Measurements from ENCODE around the gene SLIT1.

Gene SLIT1

DNA sequence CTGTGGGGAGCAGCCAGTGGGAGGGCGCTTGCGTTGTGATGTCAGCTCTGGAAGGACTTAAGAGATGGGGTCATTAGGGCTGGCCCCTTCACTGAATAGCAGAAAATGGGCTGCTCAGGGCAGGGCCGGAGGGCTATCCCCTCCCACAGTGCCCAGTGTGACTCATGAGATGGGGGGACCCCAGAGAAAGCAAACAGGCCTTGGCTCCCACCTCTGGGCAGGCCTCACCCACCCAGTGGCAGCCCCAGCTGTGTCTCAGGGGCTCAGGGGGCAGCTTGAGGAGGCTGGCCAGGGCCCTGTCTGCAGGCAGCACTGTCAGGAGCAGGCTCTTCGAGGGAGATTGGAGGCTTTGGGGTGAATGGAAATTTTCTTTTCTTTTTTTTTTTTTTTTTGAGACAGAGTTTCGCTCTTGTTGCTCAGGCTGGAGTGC, 168.3 kb downstream of the SLIT1 start:
- DNase-seq = no peak

DNA sequence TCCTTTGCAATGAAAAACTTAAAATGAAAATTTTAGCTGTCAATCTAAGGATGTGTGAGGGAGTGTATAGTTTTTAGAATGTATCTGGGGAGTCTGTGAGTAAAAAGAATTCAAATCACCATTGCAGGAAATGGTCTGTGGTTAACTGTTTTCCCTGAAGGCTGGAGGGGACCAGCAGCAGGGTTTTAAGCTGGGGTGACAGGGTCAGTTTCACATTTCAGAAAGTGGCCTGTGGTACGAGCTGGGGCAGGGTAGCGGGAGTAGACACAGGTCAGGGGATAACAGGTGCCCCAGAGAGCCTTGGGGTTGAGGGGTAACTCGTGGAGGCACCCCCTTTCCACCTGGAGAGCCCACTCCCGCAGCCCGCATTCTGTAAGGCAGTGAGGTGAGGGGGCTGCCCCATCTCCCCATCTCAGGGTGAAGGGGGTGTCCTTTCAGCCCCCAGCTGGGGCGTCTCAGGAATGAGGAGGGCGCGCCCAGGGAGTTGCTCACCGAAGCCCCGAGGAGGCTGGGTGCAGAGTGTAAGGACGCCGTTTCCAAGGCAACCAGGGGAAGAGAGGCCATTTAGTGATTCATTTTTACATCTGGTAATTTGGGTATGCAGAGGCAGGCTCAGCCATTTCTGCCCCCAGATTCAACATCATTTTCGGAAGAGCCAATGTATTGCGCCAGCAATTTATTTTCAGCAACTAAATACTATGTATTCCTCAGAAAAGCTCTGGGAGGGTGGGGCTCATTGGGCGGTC, 168.9 kb downstream of the SLIT1 start:
- DNase-seq = no peak

DNA sequence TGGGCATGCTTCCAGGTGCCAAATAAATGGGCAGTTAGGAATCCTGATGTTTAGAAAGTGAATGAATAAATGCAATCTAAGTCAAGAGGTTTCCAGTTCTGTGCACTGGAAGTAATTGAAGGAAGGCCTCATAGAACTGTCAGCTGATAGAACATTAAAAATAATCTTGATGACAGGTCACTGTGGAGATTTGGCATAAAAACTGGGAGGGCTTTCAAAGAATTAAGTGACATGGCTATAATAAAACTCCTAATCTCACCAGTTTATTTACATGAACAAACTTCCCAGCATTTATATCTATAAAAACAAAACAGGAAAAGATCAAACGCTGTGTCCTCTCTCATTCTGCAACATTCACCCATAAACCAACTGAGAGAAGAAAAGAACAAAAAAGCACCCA, 170.5 kb downstream of the SLIT1 start:
- DNase-seq = no peak

DNA sequence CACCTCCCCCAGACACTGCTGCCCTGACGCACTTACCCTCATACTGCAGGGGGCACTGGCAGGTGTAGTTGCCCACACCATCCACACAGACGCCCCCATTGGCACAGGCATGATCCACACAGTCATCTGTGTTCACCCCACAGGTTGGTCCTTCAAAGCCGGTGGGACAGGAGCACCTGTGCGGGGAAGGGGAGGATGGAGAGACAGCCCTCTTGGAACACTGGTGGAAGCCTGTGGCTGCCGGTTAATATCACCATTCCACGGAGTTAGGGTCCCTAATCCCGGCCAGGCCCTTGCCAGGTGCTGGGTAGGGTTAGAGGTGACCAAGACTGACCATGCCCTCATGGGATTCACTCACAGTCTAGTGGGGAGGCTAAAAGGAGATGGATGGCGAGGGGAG, 171.8 kb downstream of the SLIT1 start:
- DNase-seq = no peak

DNA sequence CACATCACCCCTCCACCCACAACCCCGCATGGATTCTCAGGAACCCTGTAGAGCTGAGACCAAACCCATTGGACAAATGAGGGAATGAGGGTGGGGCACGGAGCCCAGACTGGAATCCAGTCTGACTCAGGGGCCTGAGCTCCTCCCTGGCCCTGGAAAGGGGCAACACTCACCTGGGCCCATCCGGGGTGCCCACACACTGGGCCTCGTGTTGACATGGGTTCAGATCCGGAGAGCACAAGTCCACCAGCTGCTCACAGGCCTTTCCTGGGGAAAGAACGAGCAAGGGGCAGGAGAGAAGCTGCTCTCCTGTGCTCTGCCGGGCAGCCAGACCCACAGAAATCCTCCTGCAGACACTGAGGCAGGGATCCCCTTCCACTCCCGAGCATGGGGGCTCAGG, 172.2 kb downstream of the SLIT1 start:
- DNase-seq = no peak

DNA sequence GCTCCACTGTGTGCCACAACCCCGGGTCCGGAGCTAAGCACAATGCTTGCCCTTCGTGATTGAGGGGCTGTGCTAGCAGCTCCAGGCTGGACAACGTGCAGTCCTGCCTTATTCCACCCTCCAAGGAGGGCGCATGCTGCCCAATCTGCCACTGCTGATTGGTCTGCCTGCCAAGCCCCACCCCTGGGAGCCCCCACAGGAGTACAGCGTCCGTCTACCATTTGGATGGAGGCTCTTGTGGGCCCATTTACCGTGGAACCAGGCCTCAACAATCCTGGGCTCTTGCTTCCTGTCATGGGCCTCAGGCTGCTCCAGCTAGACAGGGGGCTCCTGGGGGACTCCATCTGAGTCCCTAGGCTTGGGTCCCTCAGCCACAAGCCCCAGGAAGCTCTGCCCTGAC, 173.3 kb downstream of the SLIT1 start:
- DNase-seq = no peak

DNA sequence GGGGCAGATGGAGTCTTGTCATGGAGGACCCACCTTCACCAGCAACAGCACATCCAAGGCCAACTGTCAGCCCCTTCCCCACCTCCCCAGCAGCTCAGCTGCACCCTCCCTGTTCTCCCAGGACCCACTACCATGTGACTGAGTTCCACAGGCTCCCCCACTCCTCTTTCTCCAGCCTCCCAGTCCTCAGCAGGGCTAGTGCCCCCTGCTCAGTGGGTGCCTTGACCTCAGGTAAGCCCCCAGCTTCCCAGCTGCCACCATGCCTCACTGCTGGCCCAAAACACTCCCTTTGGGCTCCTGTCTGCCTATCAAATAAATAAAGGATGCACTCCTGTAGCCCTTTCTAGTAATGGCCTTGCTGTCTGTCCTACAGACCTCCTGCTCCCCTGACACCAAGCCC, 174.4 kb downstream of the SLIT1 start:
- DNase-seq = no peak

DNA sequence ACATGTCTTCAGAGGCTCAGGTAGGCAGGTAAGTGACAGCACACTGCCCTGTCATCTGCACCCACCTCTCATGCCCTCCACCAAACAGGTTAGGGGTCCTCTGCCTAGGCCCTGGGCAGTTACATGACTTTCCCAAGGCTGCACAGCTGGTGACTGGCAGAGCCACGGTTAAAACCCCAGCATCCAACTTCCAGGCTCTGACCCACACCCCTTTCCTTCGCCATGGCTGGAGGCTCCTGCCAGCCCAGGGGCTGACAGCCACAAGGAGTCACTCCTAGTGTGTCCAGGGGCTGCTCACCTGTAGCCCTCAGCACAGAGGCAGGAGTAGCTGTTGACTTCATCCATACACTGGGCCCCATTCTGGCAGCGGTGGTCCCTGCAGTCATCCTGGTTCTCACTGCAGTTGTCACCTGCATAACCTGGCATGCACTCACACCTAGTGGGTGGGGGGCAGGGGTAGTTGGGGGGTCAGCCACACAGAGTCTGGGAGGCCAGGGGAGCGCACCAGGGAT, 175.0 kb downstream of the SLIT1 start:
- DNase-seq = no peak

DNA sequence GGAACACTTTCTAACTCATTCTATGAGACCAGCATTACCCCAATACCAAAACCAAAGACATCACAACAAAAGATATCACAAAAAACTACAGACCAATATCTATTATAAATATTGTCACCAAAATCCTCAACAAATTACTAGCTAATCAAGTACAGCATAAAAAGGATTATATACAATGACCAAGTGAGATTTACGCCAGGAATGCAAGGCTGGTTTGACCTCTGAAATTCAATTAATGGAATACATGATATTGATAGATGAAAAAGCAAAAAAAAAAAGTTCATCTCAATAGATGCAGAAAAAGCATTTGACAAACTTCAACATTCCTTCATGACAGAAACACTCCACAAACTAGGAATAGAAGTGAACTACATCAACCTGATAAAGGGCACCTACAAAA, 178.3 kb downstream of the SLIT1 start:
- no peak for DNase-seq

DNA sequence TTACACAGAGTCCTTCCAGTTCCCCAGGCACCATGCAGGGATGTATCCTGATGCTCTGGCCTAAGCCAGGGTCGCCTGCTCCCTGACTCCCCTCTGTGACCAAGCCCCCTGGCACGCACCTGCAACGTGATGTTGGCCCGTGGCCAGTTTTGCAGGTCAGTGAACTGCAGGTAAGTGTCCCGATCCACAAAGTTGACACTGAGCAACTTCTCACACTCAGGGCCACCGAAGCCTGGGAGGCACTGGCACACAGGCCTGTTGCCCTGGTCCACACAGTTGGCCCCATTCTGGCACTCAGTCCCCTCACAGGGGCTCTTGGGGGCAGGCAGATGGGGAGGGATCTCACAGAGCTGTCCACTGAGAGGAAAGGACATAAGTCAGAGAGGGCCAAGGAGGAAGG, 179.4 kb downstream of the SLIT1 start:
- no peak for DNase-seq

DNA sequence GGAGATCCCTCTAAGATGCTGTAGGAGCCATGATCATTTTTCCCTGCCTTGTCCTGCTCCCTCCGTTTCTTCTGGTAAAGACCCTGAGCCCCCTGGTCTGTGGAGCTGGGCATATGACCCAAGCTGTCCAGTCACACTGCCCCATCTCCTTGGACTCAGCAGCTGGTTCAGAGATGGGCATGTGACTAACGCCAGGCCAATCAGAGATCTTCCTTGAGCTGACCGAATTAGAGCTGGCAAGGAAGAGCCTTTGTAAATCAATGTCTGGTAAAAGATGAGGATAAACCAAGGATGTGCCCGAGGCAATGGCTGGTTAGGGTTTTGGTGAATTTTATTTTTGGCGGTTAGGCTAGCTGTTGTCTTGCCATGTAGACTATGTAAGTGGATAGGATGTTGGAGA, 180.4 kb downstream of the SLIT1 start:
- DNase-seq = no peak

DNA sequence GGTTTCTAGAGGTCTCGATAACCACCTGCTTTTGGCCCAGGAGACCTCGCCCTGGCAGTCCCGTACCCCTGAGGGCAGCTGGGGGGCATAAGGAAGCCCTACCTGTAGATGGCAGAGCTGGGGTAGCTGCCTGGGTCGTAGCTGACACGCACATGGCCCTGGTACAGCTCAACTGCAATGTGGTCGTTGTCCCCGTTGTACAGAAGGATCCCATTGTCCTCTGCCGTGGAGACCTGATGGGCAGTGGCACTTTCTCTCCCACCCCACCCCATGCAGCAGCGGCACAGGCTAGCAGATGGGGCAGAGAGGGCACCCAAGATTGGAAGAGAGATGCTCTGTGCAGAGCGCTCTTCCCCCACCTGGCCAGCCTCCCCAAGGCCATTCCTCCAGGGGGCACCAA, 181.2 kb downstream of the SLIT1 start:
- no peak for DNase-seq

DNA sequence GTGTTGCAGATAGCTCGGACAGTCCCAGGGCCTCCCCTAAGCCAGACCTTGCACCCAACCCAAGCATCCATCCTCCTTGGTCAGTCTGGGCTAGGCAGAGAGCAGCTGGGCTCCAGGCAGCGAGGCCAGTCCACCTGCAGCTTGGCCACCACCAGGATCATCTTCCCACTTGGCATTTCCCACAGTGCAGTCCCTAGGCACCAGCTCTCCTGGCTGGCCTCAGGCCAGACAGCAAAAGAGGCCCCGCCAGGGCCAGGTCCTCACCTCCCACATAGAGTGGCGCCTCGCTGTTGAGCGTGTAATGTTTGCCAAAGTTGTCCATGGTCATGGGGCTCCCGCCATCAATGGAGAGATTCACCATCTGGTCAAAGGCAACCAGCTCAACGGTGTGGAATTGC, 182.0 kb downstream of the SLIT1 start:
- no peak for DNase-seq

DNA sequence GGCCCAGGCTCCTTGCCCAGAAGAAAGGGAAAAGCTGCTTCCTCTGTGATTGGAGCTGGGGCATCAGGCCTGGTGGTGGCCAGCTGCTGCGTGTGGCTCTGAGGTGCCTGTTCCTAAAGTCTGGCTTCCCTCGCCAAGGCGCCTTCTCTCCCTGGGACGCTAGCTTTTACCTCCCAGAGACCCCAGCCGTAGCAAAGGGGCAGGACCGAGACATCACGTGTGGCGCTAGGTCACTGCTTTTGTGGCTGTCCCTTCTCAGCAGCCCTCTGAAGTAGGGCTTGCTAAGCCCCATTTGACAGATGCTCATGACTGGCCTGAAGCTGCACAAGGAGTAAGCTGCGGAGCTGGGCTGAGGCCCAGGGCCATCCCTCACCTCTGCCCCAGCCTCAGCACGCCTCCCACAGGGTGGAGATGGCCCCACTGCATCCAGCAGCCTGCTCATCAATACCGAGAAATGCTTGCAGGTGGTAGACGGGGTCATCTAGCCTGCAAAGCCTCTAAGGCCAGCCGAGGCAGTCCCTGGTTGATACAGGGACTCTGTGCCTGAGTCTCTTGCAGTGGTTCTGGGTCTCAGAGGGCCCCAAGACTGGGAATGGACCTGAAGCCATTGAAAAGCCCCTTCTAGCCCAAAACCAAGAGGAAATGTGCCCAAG, 182.5 kb downstream of the SLIT1 start:
- DNase-seq = no peak

DNA sequence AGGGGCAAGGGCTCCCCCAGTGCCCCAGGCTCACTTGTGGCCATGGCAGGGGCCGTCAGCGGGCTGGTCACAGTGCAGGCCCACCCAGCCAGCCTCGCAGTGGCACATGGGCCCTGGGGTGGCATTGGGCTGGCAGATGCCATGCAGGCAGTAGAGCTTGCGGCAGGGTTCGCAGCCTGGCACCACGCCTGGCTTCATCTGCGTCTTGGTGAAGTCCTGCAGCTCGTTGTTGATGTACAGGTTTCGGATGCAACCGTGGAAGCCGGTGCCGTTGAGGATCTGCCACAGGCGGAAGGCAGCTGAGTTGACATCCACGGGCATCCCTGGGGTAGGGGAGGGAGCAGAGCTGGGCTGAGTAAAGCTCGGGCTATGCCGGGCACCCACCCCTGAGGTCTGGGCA, 183.1 kb downstream of the SLIT1 start:
- DNase-seq = no peak

DNA sequence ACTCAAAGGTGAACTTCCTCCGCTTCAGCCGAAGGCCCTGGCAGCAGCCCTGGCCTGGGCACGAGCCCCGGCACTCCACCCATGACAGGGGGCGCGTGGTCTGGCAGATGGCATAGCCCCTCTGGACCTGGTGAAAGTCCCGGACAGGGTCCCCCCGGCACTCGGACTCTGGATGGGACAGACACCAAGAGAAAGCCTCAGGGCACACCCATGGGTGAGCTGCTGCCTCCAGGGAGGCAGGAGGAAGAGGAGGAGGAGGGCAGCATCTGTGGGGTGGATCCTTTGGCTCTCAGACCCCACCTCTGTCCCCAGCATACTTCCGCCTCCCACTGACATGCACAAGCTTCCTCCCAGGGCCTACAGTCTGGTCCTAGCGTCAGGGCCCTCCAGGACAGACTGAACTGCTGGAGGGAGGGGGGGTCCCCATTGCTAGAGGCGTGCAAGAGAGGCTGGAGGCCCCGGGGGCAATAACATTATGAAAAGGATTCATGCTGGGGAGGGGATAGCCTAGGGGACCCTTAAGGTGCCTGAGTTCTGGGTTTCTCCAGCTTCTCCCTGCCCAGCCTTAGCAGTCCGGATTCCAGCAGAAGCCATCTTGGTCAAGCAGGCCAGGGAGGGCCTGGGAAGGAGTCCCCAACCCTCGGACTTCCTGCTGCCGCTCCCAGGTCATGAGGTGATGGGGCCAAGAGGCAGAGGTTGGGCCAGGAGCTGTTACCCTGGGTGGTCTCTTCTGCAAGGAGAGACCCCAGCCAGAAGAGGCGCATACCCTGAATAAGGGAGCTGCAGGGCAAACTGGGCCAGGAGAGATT, 184.4 kb downstream of the SLIT1 start:
- DNase-seq = no peak

DNA sequence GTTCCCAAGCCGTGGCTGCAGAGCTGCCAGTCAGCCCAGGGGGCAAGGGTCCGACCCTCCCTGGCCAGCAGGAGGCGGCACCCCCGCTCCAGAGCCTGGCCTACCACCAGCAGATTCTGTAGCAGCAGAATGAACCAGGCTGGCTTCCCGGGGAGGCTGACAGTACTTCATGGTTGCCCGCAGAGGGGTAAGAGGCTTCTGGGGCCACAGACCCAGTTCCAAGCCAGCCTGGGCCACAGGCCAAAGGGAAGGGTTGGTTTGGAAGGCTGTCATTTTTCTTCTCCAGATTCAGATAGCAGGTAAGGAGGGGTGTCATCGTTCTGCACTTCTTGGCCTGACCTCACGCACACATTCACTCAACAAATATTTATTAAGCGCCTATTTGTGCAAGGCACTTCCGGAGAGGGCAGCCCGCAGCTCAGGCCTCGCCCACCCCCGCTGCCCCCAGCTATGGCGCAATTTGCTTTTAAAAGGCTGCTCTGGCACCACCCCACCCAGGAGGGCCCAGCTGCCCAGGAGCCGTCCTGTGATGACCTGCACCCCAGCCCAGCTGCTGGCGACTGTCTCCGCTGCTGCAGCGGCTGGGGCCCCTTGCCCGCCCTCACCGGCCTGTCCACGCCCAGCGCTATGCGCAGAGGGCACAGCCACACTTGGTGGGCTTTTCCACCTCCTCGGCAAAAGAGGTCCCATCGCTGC, 185.1 kb downstream of the SLIT1 start:
- no peak for DNase-seq

DNA sequence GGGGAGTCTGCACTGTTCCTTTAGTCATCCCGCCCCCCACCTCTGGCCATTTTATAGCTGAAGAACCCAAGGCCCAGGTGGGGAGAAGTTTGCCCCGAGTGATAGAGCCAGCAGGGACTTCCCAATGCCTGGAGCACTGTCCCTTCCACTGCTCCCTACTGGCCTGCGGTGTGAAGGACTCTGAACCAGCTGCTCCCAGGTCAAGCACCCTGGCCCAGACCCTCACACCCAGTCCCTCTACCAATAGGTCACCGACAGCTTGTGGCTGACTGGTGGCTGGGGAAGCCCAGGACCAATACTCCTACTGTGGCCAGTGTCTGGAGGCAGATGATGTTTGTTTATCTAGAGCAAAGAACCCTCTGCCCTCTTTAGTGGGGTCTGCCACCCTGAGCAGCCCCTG, 185.8 kb downstream of the SLIT1 start:
- no peak for DNase-seq

DNA sequence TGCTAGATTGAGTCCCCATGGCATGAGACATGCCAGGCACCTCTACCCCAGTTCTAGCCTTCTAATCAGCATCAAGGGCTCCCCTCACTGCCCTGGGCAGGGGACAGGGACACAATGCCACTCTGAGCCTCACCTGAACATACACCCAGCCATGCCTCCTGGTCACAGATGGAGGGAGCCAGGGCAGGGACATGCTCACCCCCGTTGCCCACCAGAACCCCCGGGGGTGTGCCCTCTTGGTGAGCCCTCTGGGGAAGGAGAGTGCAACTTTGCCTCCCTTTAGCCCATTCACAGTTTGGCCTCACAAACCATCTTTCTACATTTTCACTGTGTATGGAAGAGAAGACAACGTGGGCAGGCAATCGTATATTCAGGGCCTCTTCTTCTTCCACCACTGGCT, 186.4 kb downstream of the SLIT1 start:
- DNase-seq = no peak

DNA sequence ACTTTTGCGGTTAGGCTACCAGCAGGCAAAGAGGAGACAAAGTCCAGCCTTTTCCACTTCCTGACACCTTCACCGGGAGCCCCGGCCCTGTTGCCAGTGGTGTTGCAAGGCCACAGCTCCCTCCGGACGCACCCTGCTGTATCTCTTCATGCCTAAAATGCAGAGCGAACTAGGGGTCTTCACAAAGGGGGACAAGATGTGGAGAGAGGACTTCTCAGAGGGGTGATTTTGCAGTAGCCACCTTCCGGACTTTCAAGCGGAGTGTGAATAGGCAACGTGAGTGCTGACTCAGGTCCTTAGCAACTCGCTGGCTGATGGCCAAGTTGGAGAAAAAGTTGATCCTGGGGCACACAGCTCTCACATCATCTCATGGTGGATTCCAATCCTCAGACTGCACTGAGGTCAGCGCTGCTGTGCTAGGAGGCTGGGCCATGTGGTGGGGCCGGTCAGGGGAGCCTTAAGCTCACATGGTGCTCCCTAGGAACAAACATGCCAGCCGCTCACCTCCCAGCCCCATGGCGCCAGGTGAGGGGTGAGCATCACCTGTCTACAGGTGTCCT, 187.3 kb downstream of the SLIT1 start:
- DNase-seq = peak; percentile 25

DNA sequence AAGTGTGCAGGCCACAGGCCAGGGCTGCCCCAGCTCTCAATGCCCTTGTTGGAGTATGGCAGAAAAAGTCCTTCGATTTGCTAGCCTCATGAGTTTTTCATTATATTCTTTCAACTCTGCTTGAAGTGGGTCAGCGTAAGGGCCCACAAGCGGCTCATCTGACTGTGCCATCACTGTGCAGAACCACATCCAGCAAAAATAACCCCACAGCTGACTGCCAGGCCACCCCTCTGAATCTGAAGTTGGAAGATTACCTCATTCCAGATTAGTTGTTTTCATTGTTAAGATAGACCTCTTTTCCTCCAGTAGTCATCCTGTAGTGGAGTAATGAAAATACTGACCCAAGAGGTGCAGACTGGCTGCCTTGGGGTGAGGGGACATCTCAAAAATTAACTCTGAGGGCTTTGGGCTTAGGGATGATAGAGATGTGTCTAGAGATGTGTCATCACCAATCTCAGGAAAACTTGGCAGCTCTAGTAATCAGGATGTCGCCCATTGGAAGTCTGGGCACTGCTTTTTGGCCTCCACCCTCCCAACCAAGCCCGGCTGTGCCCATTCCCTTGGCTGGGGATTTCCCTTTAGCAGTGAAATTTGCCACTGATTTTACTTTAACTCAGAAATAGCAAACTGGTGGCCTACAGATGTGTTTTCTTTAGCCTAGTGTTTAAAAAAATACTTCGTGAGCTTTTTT, 189.3 kb downstream of the SLIT1 start:
- no peak for DNase-seq

DNA sequence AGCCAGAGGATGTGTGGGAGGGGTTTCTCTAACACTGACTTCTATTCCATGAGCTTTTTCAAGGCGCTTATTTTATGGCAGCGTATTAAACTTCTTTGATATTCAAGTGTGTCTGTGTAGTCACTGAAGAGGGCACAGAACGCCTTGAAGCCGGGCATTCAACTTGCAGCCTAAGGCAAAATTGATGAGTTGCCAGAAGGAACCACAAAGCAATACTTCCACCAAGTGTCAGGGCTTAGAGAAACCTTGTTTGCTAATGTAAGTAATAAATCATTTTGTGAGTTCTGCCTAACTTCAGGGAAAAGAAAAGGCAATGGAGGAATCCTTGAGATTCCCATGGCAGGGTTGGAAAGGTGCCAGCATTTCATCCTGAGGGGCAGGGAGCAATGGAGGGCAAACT, 189.9 kb downstream of the SLIT1 start:
- DNase-seq = no peak
